DND-41 (cell line): ENCODE results near the gene HEBP1.

Experiments used
- CTCF ChIP-seq: IDR thresholded peaks from 2 replicates; pipeline ENCODE4 v1.5.1; 2012; ENCODE audit warnings: borderline replicate concordance, low read length, moderate library complexity, mild to moderate bottlenecking; ENCODE audit not compliant: poor library complexity, severe bottlenecking; ENCODE audit errors: extremely low read depth
- EZH2 ChIP-seq: IDR thresholded peaks from 3 replicates; pipeline ENCODE4 v1.6.1; 2012; ENCODE audit warnings: borderline replicate concordance, low read depth, mild to moderate bottlenecking, moderate library complexity, low read length, inconsistent platforms; ENCODE audit not compliant: severe bottlenecking

GRCh38 chr12:13044002-13044905 is 44.2 kb upstream of the HEBP1 start, which contains the start of gene FAM234B:
- TF ChIP-seq CTCF (no peak), EZH2 (no peak)
